ENCODE data around the gene NPHS1.

GRCh38 chr19:35792312-35792711 lies 60.0 kb downstream of the NPHS1 start:
- TF ChIP-seq HOXA7 (CRISPR knock-in tag; IDR thresholded peaks at IDR 0.05; ENCODE audit: borderline replicate concordance) (no peak), ZNF266 (tag by site-specific recombination; IDR thresholded peaks at IDR 0.05; ENCODE audit: low read depth) (no peak), ZNF214 (tag by site-specific recombination; IDR thresholded peaks at IDR 0.05; ENCODE audit: borderline replicate concordance) (no peak), CTCF (tag by site-specific recombination; IDR thresholded peaks at IDR 0.05) (no peak), FEZF1 (tag by site-specific recombination; IDR thresholded peaks at IDR 0.05) (no peak), ZNF639 (tag by site-specific recombination; IDR thresholded peaks at IDR 0.05) (no peak), SP7 (tag by site-specific recombination; IDR thresholded peaks at IDR 0.05) (no peak), HOXC10 (CRISPR knock-in tag; IDR thresholded peaks at IDR 0.05) (no peak), ZNF521 (tag by site-specific recombination; IDR thresholded peaks at IDR 0.05) (no peak), REST (tag by site-specific recombination; IDR thresholded peaks at IDR 0.05) (no peak), ZNF24 (tag by site-specific recombination; IDR thresholded peaks at IDR 0.05) (no peak), SCRT2 (tag by site-specific recombination; IDR thresholded peaks at IDR 0.05) (no peak)

Data from HEK293 (cell line).